Measurements from ENCODE around the gene DNTT.

The DNTT gene

GRCh38 chr10:96342402-96342801 is 38.2 kb downstream of the DNTT start:
- no peak for DNase-seq (ENCODE audit: low spot score)

GRCh38 chr10:96344178-96344577 is 39.9 kb downstream of the DNTT start:
- no peak for DNase-seq (ENCODE audit: low spot score)

DNA sequence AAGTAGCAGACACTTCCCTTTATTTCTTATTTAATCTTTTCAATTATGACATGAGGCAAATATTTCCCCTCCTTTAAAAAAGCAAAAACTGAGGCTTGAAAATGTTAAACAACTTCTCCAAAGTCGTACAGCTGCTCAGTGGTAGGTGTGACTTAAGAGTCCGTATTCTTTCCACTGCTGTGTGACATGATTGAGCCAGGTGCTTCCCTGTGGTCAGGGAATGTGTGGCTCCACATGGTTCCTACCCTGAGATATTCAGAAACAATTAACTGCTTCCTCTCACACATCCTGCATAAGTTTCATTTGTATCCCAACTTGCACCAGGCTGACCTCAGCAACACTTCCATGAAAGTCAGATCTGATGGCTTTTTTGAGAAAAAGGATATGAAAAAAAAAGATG is 41.0 kb downstream of the DNTT start:
- DNase-seq (ENCODE audit: low spot score): no peak

GRCh38 chr10:96346295-96346694 is 42.1 kb downstream of the DNTT start:
- DNase-seq (ENCODE audit: low spot score): no peak

DNA sequence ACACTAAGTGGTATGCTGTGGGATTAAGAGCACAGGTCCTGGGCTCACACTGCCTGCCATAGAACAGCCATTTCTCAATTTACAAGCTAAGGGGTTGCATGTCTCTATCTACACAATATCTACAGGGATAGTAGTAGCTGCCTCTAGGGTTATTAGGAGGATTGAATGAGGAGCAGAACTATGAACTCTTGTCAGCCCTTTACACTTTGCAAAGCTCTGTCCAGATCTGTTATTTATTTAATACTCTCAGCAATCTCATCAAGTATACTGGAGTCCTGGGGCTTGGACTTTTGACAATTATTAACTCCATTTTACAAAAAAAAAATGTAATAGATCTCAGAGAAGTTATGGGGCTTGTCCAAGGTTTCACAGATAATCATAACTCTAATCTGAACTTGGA is 47.8 kb downstream of the DNTT start:
- DNase-seq (ENCODE audit: low spot score): no peak

DNA sequence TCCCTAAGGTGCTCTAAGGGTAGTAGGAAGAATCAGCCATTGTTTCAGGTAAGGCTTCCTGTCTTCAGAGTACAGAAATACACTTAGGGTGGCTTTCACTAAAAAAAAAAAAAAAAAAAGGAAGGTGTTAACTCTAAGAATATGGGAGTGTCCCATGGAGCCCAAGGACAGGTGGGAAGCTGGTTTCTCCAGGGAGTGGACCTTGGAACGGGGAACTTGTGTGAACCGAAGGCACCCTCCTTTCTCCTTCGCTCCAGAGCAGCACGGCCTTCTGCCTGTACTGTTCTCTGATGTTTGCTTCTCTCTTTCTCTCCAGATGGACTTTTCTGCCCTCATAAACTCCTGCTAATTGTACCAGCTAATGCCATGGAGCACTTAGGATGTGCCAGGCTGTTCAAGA is 48.3 kb downstream of the DNTT start:
- no peak for DNase-seq (ENCODE audit: low spot score)

GRCh38 chr10:96357038-96357620 is 52.9 kb downstream of the DNTT start:
- no peak for DNase-seq (ENCODE audit: low spot score)

GRCh38 chr10:96358851-96359540 is 54.8 kb downstream of the DNTT start, which contains the start of gene OPALIN:
Gene OPALIN (minus strand): TSS chr10:96359002. CDS start chr10:96358896, 106 bp downstream.
- DNase-seq (ENCODE audit: low spot score): no peak

DNA sequence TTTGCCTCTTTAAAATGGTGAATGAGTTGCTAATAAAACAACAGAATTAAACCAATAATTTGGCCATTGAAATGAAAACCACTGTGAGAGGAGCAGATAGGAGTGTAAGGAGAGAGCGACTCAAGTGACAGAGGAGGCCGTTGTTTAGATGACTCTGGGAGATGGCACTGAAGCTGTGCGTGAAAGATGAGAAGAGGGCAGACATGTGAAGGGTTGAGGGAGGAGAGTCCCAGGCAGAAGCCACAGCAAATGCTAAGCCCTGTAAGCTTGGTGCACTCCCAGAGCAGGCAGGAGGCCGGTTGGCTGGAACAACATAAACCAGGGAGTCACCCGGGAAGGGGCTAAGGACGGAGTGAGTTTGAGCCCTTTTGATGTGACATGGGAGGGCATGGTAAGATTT is 55.4 kb downstream of the DNTT start:
- no peak for DNase-seq (ENCODE audit: low spot score)

DNA sequence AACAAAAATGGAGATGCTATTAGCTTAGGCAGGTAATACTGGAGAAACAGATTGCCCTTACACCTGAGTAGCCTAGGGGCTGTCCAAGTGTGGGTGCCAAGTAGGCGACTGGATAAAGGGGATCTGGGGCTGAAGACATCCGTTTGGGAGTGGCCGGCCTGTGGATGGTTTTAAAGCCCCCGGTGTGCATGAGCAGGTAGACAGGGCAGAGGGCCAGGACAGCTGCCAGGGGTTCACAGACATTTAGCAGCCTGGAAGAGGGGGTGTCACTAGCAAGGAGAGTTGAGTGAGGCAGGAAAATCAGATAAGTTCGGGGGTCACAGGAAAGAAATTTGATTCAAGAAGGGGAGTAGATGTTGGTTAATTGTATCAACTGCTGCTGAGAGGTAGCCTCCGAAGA is 56.1 kb downstream of the DNTT start:
- no peak for DNase-seq (ENCODE audit: low spot score)

- DNase-seq (ENCODE audit: low spot score): no peak
Measured at GRCh38 chr10:96360766-96361165, 56.5 kb downstream of the DNTT start.

DNA sequence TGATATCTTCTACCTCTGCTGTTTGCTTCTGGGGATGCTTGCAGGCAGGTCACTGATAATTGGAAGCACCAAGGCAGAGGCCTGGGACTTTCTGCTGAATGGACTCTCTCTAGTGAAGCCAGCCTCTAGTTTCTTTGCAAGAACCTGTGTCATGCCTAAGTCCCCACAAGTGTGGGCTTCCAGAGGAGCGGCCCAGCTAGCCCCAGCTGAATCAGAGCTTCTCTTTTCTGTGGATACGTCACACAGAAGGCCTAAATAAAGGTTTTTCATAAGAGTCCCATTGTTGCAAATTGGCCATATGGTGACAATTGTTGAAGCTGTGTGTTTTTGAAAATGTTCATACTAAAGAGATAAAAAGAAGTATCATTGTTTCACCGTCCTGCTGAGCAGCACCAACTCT is 61.3 kb downstream of the DNTT start:
- DNase-seq (ENCODE audit: low spot score): no peak

GRCh38 chr10:96366508-96366907 is 62.3 kb downstream of the DNTT start:
- DNase-seq (ENCODE audit: low spot score): peak; percentile 24

- DNase-seq (ENCODE audit: low spot score): no peak
Measured at GRCh38 chr10:96367470-96367869, 63.2 kb downstream of the DNTT start.

- no peak for DNase-seq (ENCODE audit: low spot score)
Measured at GRCh38 chr10:96368971-96369370, 64.7 kb downstream of the DNTT start.

- peak; percentile 51 for DNase-seq (ENCODE audit: low spot score)
Measured at GRCh38 chr10:96369890-96370583, 65.8 kb downstream of the DNTT start.

DNA sequence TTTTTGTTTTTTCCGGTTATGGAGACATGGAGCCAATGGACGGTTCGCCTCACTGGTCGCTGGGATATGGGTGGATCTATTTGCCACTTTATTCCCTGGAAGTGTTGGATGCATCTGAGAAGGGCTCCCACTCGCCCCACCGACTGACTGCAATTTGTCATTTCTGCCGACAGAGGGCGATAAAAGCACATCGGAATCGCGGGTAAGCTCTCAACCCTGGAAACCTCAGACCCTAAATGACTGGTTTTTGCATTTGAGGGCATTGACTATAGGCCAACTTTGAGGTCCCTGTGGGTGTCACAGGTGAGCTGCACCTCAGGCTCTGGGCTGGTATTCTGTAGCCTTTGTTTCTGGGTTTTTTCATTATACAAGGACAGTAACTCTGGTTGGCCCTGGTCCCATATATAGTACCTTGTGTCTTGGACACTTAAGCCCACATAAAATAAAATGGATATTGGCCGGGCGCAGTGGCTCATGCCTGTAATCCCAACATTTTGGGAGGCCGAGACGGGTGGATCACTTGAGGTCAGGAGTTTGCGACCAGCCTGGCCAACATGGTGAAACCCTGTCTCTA is 66.4 kb downstream of the DNTT start:
- peak; percentile 63 for DNase-seq (ENCODE audit: low spot score)

DNA sequence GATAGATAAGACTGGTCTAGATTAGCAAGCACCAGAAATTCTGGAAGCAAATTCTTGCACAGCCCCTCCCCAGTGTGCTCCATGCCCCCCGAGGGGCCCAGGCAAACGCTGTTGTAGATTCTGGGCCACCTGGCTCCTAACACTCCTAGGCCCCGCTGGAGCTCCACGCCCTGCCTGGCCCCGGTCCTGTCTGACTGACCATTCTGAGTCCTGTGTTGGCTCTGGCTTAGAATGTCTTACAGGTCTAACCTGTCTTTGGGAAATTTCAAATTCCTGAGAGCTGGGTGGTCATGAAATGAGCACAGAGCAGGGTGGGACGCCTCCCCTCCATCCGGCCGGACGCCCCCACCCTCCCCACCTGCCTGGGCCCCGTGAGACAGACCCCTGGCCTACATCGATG is 67.1 kb downstream of the DNTT start:
- DNase-seq (ENCODE audit: low spot score): no peak

DNA sequence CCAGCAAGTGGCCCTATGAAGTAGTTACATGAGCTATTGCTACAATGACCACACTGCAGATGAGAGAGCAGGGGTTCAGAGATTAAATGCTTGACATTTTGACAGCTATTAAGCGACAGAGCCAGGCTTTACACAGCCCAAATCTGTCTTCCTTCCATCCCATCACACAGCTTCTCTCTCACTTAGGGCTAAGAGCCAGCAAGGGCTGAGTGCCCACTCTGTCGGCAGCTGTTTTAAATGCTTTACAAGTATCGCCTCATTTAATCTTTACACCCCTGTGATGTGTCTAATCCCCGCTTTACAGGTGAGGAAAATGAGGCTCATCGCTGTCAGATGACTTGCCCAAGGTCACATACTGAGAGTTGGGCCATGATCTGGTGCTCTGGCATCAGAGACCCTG is 69.8 kb downstream of the DNTT start:
- DNase-seq (ENCODE audit: low spot score): no peak

- DNase-seq (ENCODE audit: low spot score): no peak
Measured at GRCh38 chr10:96374639-96374984, 70.4 kb downstream of the DNTT start.

DNA sequence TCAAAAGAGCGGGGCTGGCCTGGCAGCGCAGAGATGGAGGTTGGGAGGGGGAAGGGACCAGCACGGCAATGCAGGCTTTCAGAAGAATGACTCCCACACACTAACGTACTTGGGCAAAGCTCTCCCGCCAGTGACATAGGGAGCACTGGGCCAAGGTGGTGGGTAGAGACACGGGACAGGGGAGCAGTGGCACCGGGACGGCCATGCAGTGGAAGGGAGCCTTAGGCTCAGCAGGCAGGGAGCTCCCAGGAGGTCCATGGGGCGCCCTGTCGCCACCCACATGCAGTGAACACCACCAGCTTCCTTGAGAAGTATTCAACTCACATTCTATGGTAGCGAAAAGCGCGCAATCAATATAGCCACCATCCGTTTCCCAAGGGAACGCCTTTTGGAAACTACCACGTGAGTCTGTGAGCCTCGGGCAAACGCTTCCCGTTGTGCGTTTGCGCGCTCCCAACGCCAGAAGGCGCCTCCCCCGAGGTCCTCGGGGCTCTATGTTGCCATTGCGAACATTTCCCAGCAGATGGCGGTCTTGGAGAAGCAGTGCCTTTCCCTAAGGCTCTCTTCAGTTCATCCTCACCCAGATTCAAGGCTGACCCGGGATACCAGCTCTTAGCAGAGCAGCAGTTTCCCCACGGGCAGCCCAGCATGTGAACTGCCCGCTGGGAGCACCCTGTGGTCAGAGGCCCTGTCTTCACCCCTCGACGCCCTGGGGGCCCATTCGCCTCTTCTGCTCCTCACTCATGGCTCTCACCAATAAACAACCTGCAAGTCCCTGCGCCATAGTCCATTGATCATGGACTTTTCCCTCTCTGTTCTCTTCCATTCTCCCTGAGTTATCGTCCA is 71.0 kb downstream of the DNTT start:
- DNase-seq (ENCODE audit: low spot score): peak; percentile 88

- DNase-seq (ENCODE audit: low spot score): no peak
Measured at GRCh38 chr10:96376483-96376882, 72.2 kb downstream of the DNTT start.

Data from LoVo (cell line).